ENCODE measurements around the gene MYO5B. TPM values are rescaled to one million over a fixed set of nuclear protein-coding genes. Genes with fewer than 3 reads are reported as not detected.

The MYO5B gene
- polyA plus RNA-seq, 3 donors: 1.4 to 8.2 (median 3.3) TPM

DNA sequence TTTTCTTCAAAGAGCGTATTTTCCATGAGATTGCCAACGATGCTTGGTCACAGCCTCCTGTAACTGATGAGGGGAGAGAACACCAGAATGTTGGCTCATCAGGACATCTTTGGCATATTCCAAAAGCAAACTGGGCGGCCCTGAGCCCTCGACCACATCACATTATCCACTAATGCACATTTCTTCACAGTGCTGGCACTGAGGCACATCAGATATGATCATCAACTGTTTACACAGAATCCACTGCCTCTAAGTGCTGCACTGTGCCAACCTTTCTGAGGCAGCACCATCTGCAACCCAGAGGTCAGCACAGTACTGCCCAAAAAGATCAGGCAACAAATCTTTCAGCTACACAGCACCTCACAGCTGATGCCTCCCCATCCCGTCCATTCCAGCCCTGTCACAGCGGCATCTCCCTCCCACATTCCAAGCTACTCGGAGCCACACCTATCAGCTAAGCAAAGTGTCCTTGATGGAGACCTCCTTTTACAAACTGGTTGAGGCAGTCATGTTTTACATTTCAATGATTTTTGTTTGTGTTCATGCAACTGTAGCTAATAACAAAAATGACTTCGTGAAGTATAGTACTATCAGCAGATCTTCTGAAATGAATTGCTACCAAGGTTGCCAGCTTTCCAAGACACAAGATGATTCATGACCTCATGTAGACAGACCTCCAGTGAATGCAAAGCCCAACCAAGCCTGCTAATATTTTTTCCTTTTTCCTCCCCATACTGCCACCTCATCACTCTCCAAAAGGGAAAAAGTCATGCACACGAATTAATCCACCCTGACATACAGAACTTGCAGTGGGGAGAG, 32.3 kb downstream of the MYO5B start:
- no peak overlapping the region for H3K27ac ChIP-seq (ENCODE audit: low read depth, low read length)
- 49 to 56% (median 55%) methylated on average over 9 of the region's 9 CpGs for WGBS, 3 donors

DNA sequence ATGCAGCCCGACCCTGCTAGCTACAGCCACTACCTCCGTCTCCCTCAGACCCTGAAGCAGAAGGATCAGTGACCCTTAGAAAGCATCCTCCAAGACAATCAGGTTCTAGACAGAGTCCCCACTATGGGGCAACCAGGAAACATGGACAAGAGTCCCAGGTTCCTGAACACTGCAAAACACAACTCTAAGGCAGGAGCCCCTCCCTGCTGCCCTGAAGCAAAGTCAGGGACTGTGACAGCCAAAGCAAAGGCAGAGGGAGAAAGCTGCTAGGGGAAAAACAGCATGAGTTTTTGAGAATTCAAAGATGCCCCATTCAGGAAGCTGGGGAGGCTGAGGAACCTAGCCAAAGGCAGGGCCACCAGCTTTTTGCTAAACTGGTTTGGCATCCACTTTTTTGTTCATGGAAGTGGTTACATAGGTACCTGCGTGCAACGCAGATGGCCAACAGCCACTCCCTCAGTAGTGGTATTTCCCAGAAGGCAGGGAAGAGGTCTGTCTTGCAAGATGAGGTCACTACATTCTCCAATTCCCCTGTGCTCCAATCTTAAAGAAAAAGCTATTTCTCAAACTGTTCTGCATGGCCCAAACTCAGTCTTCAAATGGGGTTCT, 33.2 kb downstream of the MYO5B start:
- WGBS, 3 donors: 48 to 74% (median 67%) methylated on average over 4 of the region's 4 CpGs
- H3K27ac ChIP-seq (ENCODE audit: low read depth, low read length): no peak overlapping the region

DNA sequence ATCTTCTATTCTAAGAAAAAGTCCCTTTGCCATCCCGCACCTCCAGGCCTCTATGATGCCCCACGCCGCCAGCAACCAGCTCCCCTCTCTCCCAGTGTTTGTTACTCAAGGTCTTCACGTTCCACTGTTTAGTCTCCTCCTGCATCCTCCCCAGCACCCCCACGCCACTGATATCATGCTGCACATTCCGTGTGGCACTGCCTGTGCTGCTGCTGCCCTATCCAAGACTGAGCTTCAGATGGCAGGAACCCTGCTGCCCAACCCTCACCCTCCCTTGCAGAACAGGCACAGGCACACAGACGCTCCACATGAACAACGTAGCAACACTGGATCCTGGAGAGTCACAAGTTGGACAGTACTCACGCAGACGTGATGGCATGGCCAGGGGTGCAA, 35.3 kb downstream of the MYO5B start:
- no peak overlapping the region for H3K27ac ChIP-seq (ENCODE audit: low read depth, low read length)
- WGBS, 3 donors: 56 to 86% (median 85%) methylated on average over 10 of the region's 10 CpGs

DNA sequence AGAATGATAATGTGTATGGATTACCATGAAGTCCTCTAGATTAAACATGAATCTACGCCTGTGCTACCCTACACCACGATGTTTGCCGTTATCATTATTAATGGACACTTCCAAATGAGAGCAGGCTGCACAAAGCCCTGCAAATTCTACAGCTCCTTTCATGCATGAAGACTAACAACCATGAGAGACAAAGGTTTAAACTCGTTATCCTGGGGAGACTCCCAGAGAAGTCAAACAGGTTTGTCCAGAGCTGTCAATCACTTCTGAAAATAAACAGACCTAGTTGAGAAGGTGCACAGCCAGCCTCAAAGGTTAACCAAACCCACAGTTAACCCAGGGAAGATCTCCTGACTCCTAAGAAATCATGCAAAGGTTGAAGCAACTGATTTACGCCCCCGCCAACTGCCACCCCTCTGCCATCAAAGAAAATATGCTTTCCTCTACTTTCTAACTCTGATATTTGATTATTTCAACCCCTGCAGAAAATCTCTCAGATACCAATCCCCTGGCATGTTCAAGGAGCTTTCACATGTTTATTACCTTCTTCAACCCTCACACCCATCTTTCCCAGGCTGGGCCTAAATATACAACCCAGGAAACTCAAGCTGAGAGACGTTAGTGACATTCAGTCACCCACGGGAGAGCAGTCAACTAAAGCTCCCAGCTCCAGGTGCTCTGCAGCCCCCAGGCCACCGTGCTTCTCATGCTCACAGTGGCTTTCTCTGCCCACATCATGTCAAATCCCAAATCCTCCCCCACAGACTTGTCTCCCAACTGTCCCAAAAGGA, 35.9 kb downstream of the MYO5B start:
- H3K27ac ChIP-seq (ENCODE audit: low read depth, low read length): no peak overlapping the region
- 28 to 70% (median 65%) methylated on average over 9 of the region's 9 CpGs for WGBS, 3 donors

DNA sequence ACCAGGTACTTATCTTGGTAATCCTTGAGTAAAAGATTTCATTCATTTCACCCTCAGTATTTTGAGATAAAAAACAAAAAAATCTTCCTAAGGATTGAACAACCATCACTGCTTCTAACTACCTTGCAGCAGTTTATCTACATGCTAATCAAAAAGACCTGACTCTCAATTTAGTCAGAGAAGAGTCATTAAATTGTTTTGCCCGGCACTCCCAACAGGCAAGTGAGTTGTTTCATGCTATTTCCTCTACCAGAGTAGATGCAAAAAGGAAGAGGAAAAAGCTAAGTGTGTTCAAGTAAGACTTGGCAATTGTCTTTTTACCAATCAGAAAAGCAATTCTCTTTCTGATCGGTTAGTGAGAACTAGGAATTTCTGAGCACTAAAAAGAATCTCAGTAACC, 39.5 kb downstream of the MYO5B start:
- WGBS, 3 donors: 79 to 88% (median 81%) methylated on average over 2 of the region's 2 CpGs
- H3K27ac ChIP-seq (ENCODE audit: low read depth, low read length): no peak overlapping the region

DNA sequence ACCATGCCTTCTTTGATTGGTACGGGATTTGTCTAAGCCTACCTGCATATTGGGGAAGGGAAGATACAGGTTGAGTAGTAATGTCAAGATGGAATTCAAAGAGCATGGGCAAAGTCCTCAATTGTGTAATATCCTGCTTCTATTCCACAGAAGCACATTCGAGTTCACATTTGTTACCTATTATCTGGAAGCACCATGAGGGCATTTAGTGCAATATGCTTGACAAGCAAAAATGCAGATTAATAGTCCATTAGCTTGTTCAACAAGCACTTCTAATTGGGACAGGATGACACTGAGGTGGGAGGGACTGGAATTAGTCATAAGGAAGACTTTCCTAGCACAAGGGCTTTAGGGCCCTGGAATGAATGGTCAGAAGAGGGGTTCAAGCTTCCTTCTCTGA, 40.5 kb downstream of the MYO5B start:
- 72 to 75% (median 74%) methylated on average over 2 of the region's 2 CpGs for WGBS, 3 donors
- H3K27ac ChIP-seq (ENCODE audit: low read depth, low read length): no peak overlapping the region

DNA sequence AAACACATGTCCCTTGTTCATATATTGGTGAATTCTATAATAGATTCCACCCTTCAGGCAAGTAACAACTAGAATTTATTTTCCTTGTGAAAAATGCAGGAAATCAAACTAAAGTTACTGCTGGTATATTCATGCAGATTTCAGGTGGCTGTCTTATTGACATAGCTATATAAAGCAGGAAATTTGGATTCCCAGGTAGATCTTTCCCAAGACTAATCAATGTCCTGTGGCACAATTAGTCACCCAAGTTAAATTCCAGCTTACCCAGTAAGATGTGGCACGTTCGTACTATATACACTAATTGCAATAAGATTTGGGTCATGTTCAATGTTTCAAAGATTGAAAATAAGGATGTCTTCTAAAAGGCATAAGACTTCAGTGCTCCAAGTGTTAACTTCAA, 42.0 kb downstream of the MYO5B start:
- 70 to 93% (median 90%) methylated on average over 2 of the region's 2 CpGs for WGBS, 3 donors
- H3K27ac ChIP-seq (ENCODE audit: low read depth, low read length): no peak overlapping the region

DNA sequence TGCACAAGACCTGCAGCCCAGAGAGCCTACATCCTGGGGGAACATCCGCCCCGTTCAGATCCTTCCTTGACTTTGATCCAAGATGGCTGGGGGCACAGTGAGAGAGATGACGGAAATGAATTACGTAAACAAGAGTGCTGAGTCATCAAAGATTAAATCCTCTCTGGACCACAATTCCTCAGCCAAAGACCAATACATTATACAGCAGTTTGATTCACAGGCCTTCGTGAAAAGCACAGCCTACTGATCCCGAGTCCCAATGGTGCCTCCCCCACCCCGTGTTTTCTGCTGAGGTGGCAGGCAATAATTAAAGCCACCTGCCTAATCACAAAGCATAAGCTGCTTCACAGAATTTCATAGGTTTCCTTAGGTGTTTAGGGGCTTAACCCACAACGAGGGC, 43.0 kb downstream of the MYO5B start:
- no peak overlapping the region for H3K27ac ChIP-seq (ENCODE audit: low read depth, low read length)
- WGBS, 3 donors: 56 to 61% (median 57%) methylated on average over 8 of the region's 8 CpGs

DNA sequence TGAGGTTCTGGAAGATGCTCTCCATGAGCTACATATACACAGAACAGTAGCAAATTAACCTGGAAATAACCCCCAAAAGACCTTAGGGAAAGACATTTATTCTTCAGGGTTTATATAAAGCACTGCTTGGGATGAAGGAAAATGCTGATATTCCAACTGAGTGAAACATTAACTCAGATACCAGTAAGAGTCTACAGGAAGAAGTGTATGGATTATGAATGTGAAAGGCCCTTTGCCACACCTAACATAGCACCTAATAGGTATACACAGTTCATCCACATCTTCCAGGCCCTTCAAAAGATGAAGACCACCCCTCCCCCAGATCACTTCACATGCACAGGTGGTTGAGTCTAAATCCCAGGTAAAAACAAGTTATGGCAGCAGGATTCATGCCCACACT, 50.4 kb downstream of the MYO5B start:
- H3K27ac ChIP-seq (ENCODE audit: low read depth, low read length): no peak overlapping the region

DNA sequence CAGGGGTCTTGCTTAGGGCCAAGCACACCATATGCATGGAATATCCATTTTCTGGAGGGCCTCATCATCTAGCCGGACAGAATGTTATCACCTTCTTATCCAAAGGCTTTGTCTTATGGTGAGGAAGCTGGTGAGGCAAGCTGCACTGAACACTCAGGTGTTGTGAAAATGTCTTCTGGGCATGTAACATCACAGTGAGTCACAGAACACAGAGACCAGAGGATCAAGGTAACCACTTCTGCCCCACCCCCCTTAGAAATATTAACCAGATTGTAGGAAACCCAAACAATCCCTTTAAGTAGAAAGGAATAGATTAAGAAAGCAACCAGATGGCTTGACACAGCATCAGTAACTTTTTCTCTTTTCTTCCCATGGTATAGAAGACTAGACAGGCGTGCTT, 51.1 kb downstream of the MYO5B start:
- WGBS, 3 donors: 85 to 95% (median 89%) methylated on average over 2 of the region's 2 CpGs
- no peak overlapping the region for H3K27ac ChIP-seq (ENCODE audit: low read depth, low read length)

DNA sequence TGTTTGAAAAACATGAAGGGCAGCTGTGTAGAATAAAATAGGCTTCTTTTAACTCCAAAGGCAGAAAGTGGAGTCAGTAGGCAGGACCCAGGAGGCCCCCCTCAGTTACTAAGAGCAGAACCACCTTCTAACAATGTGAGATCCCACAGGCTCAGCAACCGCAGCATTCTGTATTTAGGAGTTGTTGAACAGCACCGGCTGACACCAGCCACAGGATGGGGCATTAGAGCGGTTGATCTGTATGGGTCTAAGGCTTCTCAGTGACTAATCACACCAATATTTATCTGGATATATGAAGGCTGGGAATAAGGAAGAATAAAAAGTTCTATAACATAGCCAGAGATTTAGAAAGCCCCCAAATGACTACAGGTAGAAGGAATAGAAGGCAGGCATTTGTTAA, 51.7 kb downstream of the MYO5B start:
- H3K27ac ChIP-seq (ENCODE audit: low read depth, low read length): no peak overlapping the region
- WGBS, 3 donors: 70 to 88% (median 75%) methylated on average over 3 of the region's 3 CpGs

DNA sequence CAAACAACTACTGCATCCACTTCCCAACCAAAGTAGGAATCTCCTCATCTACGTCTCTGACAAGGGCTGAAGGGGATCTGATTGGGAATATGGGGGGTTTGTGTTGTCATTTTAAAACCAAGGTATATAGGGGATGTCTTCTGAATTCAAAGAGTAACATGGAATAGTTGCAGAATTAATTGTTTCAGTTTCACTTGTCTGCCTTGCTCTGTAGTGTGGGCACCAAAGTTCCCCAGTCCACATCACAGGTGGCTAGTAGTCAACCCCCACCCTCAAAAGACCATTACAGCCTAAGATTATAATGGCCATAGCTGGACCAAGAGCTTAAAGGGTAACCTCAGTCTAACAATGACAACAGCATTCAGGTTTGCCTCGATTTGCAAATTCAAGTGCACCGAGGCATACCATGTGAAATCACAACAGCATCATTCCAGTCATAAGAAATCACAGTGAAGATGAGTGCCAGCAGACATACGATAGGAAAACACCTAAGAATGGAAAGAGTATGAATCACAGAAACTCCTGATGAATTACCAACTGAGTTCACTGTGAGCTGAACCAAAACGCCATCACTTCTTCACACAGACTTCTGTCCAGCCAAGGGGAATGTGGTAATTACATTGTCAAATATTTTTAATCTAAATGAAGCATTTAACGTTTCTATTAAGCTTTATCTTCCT, 52.4 kb downstream of the MYO5B start:
- 65 to 77% (median 77%) methylated on average over 6 of the region's 6 CpGs for WGBS, 3 donors
- no peak overlapping the region for H3K27ac ChIP-seq (ENCODE audit: low read depth, low read length)

DNA sequence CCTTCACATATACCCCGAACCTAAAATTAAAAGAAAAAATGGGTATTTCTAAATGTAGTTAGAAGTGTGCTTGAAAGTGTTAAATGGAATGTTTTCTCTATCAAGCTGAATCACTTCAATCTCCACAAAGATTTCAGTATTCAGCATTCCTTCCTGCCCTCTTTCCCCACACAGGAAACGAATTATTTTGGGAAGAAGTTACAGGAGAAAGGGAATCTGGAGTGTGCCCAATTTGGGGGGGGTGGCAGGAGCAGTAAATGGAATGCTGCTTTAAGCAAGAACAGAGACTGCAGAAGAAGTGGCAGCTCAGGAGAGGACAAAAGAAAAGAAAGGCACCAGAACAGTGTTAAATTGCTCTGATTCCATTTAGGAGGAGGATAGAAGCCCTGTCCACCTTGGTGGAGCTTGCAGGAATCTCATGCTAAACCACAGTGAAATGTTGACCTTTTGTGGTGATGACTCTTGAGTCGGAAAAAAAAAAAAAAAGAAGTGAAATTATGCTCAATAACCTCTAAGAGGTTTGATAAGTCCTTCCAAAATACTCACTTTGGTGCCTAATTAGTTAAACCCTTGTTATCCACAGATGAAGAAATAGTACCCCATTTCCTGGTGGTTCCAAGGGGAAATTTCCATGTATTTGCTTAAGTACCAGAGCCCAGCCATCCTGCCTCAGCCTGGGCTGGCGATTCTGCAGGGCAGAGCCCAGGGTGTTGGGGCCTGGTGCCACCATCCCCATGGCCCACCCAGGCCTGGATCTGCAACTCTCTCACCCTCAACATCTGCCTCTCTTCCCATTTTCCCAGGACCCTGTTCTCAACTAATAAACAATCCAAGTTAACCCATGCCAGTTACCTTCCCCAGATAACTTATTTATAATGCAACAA, 56.5 kb downstream of the MYO5B start:
- 58 to 71% (median 68%) methylated on average over 4 of the region's 4 CpGs for WGBS, 3 donors
- H3K27ac ChIP-seq (ENCODE audit: low read depth, low read length): no peak overlapping the region

DNA sequence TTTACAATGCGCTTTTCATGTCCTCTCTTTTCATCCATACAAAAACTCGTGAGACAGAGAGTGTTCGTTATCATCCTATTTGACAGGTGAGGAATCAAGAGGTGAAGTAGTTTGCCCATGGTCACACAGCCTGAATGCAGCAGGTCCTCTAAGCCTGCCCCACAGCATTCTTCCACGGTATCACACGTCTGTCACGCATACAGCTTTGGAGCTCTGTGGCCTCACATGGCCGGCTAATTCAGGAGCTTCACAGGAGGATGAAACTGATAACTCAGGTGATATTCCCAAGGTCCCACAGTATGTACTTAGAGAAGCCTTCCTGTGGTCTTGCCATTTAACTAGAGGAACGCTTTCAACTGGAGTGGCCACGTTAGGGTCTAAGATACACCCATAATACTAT, 59.0 kb downstream of the MYO5B start:
- WGBS, 3 donors: 79 to 84% (median 84%) methylated on average over 9 of the region's 9 CpGs
- H3K27ac ChIP-seq (ENCODE audit: low read depth, low read length): no peak overlapping the region

DNA sequence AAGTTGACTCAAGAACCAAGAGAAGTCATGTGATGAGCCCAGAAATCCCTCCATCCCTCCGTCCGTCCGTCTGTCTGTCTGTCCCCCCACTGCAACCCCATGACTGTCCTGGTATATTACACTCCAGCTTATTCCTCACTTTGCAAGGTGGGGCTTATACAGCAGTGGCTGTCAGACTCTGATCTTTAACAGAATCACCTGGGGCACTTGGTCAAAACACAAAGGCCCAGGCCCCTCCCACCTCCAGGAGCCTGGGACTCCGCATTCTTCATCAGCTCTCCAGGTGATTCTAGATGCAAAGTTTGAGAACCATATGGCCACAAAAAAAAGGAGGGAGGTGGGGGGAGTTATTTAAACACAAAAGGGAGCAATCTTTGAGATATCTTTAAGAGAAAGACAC, 61.4 kb downstream of the MYO5B start:
- H3K27ac ChIP-seq (ENCODE audit: low read depth, low read length): no peak overlapping the region
- 76 to 93% (median 85%) methylated on average over 4 of the region's 4 CpGs for WGBS, 3 donors

DNA sequence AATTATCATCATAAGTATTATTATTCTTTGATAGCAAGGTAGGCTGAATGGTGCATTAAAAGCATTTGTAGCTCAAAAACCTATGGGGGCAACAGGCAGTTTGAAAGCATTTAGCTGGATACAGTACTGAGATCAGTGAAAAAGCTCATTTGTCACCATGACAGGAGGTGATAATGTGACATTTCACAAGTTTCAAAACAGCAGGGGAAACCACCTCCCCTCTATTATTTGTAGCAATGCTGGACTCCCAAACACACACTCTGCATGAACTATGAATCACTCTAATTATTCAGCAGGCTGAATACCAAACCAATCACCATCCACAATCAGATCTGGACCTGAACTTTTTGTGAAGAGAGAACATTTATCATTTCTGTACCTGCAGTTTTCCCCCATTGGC, 63.4 kb downstream of the MYO5B start:
- H3K27ac ChIP-seq (ENCODE audit: low read depth, low read length): no peak overlapping the region

DNA sequence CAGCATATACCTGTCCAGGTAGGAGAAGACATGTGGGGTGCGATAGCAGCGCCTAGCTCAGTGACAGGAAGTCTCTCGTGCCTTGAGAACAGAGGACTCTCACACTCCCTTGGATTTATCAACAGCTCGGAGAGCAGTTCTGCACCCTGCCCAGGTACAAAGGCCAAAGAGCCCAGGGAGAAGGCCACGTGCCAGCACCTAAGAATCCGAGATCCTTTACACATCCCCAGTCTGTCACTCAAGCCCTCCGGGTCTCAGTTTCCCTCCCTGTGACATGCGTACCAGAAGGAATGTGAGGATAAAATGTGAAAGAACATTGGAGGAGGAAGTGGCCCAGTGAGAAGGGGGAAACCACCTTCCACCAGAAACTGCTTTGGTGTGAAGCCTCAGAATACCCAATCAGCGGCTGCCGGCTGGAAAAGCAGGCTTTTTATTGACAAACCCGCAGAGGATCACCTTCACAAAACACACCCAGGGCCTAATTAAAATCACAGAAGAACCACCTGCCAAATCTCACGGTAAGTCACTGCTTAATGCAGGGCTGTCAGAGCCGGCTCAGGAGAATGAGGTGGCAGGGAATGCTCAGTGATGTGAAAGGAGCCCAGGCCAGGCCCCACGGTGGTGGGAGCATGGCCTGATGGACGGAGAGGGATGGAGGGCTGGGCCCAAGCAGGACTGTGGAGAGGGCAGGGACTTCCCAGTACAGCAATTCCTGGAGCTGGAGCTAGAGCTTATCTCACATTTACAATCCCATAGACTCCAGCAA, 66.3 kb downstream of the MYO5B start:
- no peak overlapping the region for H3K27ac ChIP-seq (ENCODE audit: low read depth, low read length)
- 30 to 70% (median 60%) methylated on average over 15 of the region's 15 CpGs for WGBS, 3 donors

Measured in adipose tissue (tissue), 3 donors.